ENCODE data around the gene RPP14. TPM values are rescaled to one million over a fixed set of nuclear protein-coding genes. Genes with fewer than 3 reads are reported as not detected.
A peak's percentile ranks its signal among the peaks of the same experiment; 100 is the strongest.
"Not testable (repeated sequence)": the region's sequence is repeated elsewhere in the genome, so short reads cannot be mapped to it uniquely, and the experiment has no call there.

The RPP14 gene
- total RNA-seq, 1 experiment from 2014 or later, result 14.6 TPM

- no peak for DNase-seq (ENCODE audit: low read depth)
Measured at GRCh38 chr3:58331593-58332152, 25.6 kb downstream of the RPP14 start.

GRCh38 chr3:58332575-58333188, 26.6 kb downstream of the RPP14 start, which contains the start of gene PXK:
Gene PXK (plus strand): TSS chr3:58332892. CDS start chr3:58332989, 97 bp downstream.
- peak; percentile 60 for DNase-seq (ENCODE audit: low read depth)

- peak; percentile 35 for DNase-seq (ENCODE audit: low read depth)
Measured at GRCh38 chr3:58333206-58334012, 27.4 kb downstream of the RPP14 start.

GRCh38 chr3:58334013-58334321, 27.9 kb downstream of the RPP14 start:
- DNase-seq (ENCODE audit: low read depth), result no peak

- no peak for DNase-seq (ENCODE audit: low read depth)
Measured at GRCh38 chr3:58334506-58334884, 28.4 kb downstream of the RPP14 start.

GRCh38 chr3:58335652-58335947, 29.6 kb downstream of the RPP14 start:
- DNase-seq (ENCODE audit: low read depth), result no peak

- peak; percentile 89 for DNase-seq (ENCODE audit: low read depth)
Measured at GRCh38 chr3:58336135-58336882, 30.3 kb downstream of the RPP14 start.

- no peak for DNase-seq (ENCODE audit: low read depth)
Measured at GRCh38 chr3:58337190-58337589, 31.1 kb downstream of the RPP14 start.

- not testable (repeated sequence) for DNase-seq (ENCODE audit: low read depth)
Measured at GRCh38 chr3:58339146-58339545, 33.1 kb downstream of the RPP14 start.

- DNase-seq (ENCODE audit: low read depth), result no peak
Measured at GRCh38 chr3:58340594-58341244, 34.7 kb downstream of the RPP14 start.

- DNase-seq (ENCODE audit: low read depth), result peak; percentile 11
Measured at GRCh38 chr3:58341376-58341775, 35.3 kb downstream of the RPP14 start.

GRCh38 chr3:58342676-58343075, 36.6 kb downstream of the RPP14 start:
- no peak for DNase-seq (ENCODE audit: low read depth)

- no peak for DNase-seq (ENCODE audit: low read depth)
Measured at GRCh38 chr3:58345457-58345856, 39.4 kb downstream of the RPP14 start.

- DNase-seq (ENCODE audit: low read depth), result no peak
Measured at GRCh38 chr3:58346368-58346767, 40.3 kb downstream of the RPP14 start.

GRCh38 chr3:58347984-58348383, 41.9 kb downstream of the RPP14 start:
- no peak for DNase-seq (ENCODE audit: low read depth)

GRCh38 chr3:58349792-58350626, 44.0 kb downstream of the RPP14 start:
- no peak for DNase-seq (ENCODE audit: low read depth)

- peak; percentile 31 for DNase-seq (ENCODE audit: low read depth)
Measured at GRCh38 chr3:58350627-58351013, 44.6 kb downstream of the RPP14 start.

- no peak for DNase-seq (ENCODE audit: low read depth)
Measured at GRCh38 chr3:58351920-58352319, 45.9 kb downstream of the RPP14 start.

GRCh38 chr3:58352626-58353025, 46.6 kb downstream of the RPP14 start:
- no peak for DNase-seq (ENCODE audit: low read depth)

- DNase-seq (ENCODE audit: low read depth), result peak; percentile 9
Measured at GRCh38 chr3:58353722-58354553, 47.9 kb downstream of the RPP14 start.

Data from M059J (cell line).